Mucosa of stomach (tissue), 1 donor: ENCODE measurements around the gene HERC3.

Experiments
- H3K27me3 ChIP-seq: one replicate; pipeline ENCODE4 v1.7.0; 2013; ENCODE audit warnings: mild to moderate bottlenecking, low read length; ENCODE audit not compliant: control insufficient read depth, insufficient read depth
- H3K36me3 ChIP-seq: one replicate; pipeline ENCODE4 v1.7.0; 2013; ENCODE audit warnings: low read length; ENCODE audit not compliant: control insufficient read depth, insufficient read depth
- H3K4me1 ChIP-seq: one replicate; pipeline ENCODE4 v1.7.0; 2013; ENCODE audit warnings: mild to moderate bottlenecking, low read length; ENCODE audit not compliant: control insufficient read depth, insufficient read depth
- H3K4me3 ChIP-seq: one replicate; pipeline ENCODE4 v1.7.0; 2013; ENCODE audit warnings: low read length
- H3K9ac ChIP-seq: one replicate; pipeline ENCODE4 v1.7.0; 2013; ENCODE audit warnings: mild to moderate bottlenecking, low read length, moderate library complexity
- H3K9me3 ChIP-seq: one replicate; pipeline ENCODE4 v1.7.0; 2013; ENCODE audit warnings: mild to moderate bottlenecking, low read length, moderate library complexity; ENCODE audit not compliant: control insufficient read depth
- donor health status: Pancreatic carcinoma.

The HERC3 gene

DNA sequence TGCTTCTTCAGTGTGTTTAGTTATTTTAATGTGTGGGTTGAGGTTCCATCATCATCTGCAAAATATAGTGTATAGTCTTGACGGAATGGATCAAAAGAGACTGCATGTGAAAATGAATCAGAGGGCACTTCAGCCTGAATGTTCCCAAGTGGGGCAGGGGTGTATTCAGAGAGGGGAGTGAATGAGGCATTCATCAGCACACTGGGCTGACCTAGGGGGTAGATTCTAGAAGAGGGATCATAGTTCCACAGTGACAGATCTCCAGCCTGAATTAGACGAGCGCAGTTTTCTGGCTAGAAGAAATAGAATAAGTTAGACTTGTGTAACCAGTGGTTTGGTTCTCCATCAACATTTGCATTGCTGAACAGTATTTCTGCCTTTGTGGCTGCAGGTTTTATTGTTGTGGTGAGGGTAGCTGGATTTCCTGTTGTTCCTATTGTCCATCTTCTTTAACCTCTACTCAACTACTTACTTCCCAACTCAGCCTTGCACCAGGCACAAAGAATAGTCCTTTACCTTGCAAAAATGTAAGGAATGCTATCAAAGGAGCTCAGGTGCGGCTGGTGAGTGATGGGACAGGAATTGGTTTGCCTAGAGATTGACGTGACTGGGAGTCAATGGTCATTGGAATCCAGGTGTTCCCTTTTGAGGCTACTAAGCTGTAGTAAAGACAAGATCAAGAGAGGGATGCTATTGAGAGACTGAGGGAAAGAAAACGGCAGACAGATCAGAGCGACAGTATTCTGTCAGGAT, 54.4 kb downstream of the HERC3 start:
- no peaks in the 10 kb centered on the region for H3K27me3 ChIP-seq
- no peaks in the 10 kb centered on the region for H3K36me3 ChIP-seq
- H3K9ac ChIP-seq = no peak overlapping the region
- H3K4me3 ChIP-seq = no peak overlapping the region
- no peaks in the 10 kb centered on the region for H3K9me3 ChIP-seq
- H3K4me1 ChIP-seq = peaks cover 4% of the 10 kb centered on the region

DNA sequence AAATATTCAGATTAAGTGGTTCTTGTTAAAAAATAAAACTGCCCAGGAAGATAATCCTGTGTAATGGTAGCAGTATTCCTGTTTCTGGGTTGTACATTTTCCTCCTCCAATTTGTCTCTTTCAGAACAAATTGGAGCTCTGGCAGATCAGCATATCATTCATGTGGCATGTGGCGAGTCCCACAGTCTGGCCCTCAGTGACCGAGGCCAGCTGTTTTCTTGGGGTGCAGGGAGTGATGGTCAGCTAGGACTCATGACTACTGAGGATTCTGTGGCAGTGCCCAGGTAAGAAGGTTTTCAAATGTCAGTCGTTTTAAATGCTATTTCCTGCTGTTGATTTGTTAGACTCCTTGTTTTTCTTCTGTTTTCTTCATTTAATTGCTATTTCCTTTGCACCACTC, 57.4 kb downstream of the HERC3 start:
- Histone ChIP-seq H3K36me3 (no peaks in the 10 kb centered on the region), H3K27me3 (no peaks in the 10 kb centered on the region), H3K9ac (no peak overlapping the region), H3K9me3 (no peaks in the 10 kb centered on the region), H3K4me3 (no peak overlapping the region), H3K4me1 (peaks cover 4% of the 10 kb centered on the region)

DNA sequence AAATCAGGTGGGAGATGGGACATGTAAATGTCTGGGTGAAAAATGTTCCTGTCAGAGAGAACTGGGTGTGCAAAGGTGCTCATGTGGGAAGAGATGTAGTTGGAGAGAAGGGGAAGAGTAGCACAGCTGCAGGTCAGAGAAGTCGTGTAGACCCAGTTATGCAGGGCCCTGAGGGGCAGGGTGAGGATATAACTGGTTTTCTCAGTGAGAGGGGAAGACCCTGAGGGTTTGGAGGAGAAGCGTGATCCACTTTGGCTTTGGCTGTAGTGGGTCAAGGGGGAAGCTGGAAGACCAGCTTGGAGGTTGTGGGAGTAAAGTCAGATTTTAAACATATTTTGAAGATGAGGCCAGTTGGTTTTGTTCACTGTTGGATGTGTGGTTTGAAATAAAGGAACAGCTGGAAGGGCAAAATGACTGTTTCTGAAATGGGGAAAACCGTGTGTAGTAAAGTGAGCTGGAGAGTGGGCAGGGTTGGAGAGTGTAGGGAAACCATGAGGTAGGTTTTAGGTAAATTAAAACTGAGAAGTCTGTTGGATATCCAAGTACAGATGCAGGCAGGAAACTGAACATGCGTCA, 61.2 kb downstream of the HERC3 start:
- H3K4me1 ChIP-seq = peaks cover 4% of the 10 kb centered on the region
- H3K9ac ChIP-seq = no peak overlapping the region
- H3K9me3 ChIP-seq = no peaks in the 10 kb centered on the region
- H3K27me3 ChIP-seq = no peaks in the 10 kb centered on the region
- no peaks in the 10 kb centered on the region for H3K36me3 ChIP-seq
- H3K4me3 ChIP-seq = no peak overlapping the region

DNA sequence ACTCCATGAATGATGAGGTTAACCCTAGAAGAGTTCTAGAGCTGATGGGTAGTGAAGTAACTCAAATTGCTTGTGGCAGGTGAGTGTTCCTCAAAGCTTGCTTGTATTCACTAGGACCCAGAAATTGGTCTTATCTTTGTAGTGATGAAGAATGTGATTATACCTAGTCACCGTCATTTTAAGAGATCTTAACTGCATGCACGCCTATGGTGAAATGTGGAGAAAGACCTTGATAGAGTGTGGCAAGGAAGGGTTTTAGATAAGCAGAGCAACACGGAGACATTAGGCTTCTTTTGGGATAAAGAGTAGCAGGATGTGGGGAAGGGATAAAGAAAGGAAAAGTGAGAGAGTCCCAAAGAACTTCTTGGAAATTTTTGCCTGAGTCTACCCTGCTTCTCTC, 62.9 kb downstream of the HERC3 start:
- Histone ChIP-seq H3K4me3 (no peak overlapping the region), H3K9ac (no peak overlapping the region), H3K27me3 (no peaks in the 10 kb centered on the region), H3K4me1 (peaks cover 12% of the 10 kb centered on the region), H3K9me3 (no peaks in the 10 kb centered on the region), H3K36me3 (no peaks in the 10 kb centered on the region)

DNA sequence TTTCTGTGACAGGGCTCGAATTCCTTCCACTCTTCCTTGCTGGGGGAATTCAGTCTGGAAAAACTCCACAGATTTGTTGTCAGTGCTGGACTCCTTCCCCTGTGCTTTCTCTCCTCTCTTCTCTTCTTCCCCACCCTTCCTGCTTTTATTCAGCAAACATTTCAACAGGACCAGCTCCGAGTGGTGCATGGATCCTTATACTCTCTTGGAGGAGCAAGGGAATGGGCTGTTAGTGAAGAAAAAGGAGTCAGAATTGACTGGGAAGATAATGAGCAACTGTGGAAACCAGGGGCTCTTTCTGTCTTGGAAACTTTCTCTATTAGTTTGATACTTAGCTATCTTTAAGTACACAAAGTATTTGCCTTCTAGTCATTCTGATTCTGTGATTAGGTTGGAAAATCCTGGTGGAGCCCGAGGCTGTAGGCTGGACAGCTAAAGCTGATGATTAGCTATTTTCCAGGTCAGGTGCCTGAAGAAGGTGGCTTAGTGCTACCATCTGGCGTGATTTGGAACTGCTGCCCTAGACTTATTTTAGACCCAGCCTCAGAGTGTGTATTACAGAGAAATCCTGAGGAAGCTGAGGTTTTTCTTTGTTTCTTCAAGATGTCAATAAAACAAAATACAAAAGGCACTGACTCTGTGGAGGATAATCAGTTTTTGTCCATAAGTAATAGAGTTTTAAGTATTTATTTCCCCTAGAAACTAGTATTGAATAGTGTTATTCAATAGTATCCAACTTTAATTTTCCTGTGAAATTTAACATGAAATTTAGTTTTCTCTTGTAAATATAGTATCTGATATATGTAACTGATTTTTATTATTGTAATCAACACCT, 67.0 kb downstream of the HERC3 start:
- H3K36me3 ChIP-seq = no peaks in the 10 kb centered on the region
- peaks cover 12% of the 10 kb centered on the region for H3K4me1 ChIP-seq
- H3K9ac ChIP-seq = no peak overlapping the region
- no peaks in the 10 kb centered on the region for H3K27me3 ChIP-seq
- no peaks in the 10 kb centered on the region for H3K9me3 ChIP-seq
- H3K4me3 ChIP-seq = no peak overlapping the region

DNA sequence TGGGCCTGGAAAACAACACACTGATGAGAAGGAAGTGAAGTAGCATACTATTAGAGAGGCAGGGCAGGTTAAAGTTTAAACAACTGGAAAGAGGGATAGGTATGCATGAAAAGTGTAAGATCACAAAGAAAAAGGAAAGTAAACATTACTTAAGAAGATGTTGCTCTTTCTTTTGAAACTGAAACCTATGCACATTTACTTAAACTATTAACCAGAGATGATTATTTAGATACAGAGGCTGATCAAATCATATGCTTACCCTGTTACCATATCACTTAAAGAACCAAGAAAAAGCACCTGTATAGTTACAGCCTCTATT, 67.6 kb downstream of the HERC3 start:
- Histone ChIP-seq H3K27me3 (no peaks in the 10 kb centered on the region), H3K4me3 (no peak overlapping the region), H3K9ac (no peak overlapping the region), H3K36me3 (no peaks in the 10 kb centered on the region), H3K9me3 (no peaks in the 10 kb centered on the region), H3K4me1 (peaks cover 12% of the 10 kb centered on the region)

DNA sequence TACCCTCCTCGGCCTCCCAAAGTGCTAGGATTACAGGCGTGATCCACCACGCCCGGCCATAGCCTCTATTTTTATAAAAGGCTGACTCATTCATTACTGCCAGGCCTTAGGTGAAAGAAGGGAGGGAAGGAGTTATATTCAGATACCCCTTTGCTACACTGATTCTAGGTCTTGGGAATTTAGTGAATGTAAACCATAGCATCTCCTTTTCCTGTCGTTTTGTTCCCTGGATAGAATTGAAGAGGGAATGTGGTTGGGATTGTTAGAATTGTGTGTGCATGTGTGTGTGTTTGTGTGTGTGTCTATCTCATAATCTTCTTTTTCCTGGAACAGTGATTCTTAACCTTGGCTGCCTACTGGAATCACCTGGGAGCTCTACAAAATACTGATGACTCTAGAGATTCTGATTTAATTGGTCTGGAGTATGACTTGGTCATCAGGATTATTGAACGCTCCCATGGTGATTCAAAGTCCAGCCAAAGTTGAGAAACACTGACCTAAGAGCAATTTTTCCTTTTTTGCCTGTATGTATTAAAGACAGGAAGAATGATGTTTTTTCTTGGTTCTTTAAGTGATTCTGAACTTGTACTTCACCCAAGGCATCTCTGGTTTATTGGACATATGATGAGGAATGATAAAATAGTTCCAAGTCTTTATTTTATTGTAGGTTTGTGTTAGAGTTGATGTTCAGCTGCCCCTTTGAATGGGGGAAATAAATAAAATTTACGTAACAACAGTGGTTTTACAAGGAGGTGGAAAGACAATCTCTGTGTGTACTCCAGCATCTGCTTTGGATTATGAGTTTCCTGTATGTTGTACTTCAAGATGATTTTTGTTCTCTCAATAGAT, 68.4 kb downstream of the HERC3 start:
- H3K4me1 ChIP-seq = peaks cover 12% of the 10 kb centered on the region
- no peak overlapping the region for H3K4me3 ChIP-seq
- H3K36me3 ChIP-seq = no peaks in the 10 kb centered on the region
- H3K9me3 ChIP-seq = no peaks in the 10 kb centered on the region
- H3K9ac ChIP-seq = no peak overlapping the region
- H3K27me3 ChIP-seq = no peaks in the 10 kb centered on the region

DNA sequence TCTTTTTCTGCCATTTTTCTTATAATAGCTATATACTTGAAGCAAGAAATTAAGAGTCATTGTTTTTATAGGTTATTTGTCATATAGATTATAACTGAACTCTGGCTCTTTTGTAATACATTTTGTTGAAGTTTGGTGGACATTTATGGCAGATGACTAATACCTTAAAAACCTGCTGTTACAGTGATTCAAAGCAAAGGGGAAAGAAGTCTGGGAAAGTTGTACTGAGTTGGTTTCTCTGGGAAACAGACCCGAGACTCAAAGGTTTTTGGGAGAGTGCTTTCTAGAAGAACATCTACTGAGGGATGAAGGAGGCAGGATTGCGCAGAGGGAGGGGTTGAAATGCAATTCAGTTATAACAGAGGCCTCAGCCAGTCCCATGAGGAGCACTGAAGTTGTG, 69.5 kb downstream of the HERC3 start:
- Histone ChIP-seq H3K36me3 (no peaks in the 10 kb centered on the region), H3K4me3 (no peak overlapping the region), H3K9me3 (no peaks in the 10 kb centered on the region), H3K27me3 (no peaks in the 10 kb centered on the region), H3K9ac (no peak overlapping the region), H3K4me1 (peaks cover 12% of the 10 kb centered on the region)

DNA sequence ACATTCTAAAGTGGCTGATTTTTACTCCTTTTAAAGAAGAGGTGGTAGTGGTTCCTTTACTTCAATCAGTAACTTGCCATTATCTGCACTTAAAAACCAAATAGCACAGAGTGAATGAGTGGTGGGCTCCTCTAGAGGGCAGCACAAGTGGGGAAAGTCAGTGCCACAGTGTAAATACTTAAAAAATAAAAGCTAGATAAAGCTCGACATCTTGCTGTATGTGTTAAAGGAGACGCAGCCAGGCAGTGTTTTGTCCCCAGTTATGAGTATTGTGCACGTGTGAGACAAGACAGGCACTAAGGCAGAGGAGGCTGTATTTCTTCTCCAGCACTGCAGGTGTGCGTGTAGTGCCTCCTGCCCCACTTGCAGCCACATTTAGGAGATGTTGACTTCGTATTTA, 80.7 kb downstream of the HERC3 start:
- no peak overlapping the region for H3K9ac ChIP-seq
- no peaks in the 10 kb centered on the region for H3K9me3 ChIP-seq
- no peaks in the 10 kb centered on the region for H3K27me3 ChIP-seq
- no peak overlapping the region for H3K4me3 ChIP-seq
- H3K36me3 ChIP-seq = no peaks in the 10 kb centered on the region
- no peaks in the 10 kb centered on the region for H3K4me1 ChIP-seq

DNA sequence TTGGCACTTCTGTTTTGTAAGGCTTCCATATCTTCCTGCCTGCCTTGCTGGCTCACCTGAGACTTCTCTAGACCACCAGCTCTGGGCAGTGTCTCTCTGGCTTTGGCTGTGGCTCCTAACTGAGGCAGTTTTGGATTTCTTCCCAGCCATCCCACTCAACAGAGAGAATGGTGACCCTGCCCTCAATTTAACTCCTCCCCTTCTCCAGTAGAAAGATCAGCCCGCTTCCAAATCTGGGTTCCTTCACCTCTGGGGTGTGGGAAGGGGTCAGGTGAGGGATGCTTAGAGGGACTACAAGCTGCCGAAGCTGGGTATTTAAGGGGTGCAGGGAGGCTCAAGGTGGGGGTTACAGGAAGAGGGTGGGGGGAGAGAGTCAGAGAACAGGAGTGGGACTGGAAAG, 81.6 kb downstream of the HERC3 start:
- no peak overlapping the region for H3K4me3 ChIP-seq
- H3K9me3 ChIP-seq = no peaks in the 10 kb centered on the region
- no peaks in the 10 kb centered on the region for H3K4me1 ChIP-seq
- no peaks in the 10 kb centered on the region for H3K27me3 ChIP-seq
- H3K36me3 ChIP-seq = no peaks in the 10 kb centered on the region
- no peak overlapping the region for H3K9ac ChIP-seq

DNA sequence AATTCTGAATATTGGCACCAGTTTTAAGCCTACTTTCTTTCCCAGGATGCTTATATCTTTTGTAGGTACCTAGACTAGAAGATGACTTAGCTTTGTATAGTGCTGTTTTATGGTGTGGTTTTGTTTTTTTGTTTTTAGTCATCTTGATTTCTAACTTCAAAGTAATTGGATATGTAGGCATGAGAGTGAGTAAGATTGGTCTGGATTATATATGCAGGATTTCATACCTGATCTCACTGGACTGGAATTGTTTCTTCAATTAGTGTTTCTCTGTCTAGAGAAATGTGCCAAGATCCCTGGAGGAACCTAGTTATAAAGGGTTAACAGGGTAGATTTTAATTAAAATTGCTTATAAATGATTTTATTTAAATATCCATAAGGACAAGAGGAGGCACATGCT, 82.3 kb downstream of the HERC3 start:
- Histone ChIP-seq H3K9ac (no peak overlapping the region), H3K9me3 (no peaks in the 10 kb centered on the region), H3K4me1 (no peaks in the 10 kb centered on the region), H3K27me3 (no peaks in the 10 kb centered on the region), H3K4me3 (no peak overlapping the region), H3K36me3 (no peaks in the 10 kb centered on the region)

DNA sequence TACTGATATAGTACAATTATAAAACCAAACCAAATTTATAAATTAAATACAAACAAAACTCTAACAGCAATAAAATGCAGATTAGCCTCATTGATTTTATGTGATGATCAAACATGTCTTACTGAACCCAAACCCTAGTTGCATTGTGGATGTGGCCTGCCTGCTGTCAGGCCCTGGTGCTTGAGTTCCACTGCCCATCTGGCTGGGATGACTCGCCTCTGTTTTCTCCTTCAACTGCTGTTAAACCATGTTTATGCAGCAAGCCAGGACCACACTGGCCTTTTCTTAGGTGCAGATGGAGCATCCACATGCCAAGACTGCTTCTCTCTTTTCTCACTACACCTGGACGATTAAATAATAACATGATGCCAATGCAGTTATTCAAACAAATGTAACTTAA, 82.7 kb downstream of the HERC3 start:
- no peak overlapping the region for H3K4me3 ChIP-seq
- H3K27me3 ChIP-seq = no peaks in the 10 kb centered on the region
- H3K36me3 ChIP-seq = no peaks in the 10 kb centered on the region
- no peaks in the 10 kb centered on the region for H3K9me3 ChIP-seq
- no peak overlapping the region for H3K9ac ChIP-seq
- no peaks in the 10 kb centered on the region for H3K4me1 ChIP-seq
